Erythroblast (primary cell): ENCODE results near the gene PARP16.

Experiments
- GATA1 ChIP-seq: IDR thresholded peaks from 2 replicates; pipeline ENCODE4 v1.6.1; 2011; ENCODE audit warnings: low read depth, mild to moderate bottlenecking, control low read depth, low read length, moderate library complexity
- POLR2A ChIP-seq: IDR thresholded peaks from 2 replicates; pipeline ENCODE4 v1.6.1; 2011; ENCODE audit warnings: mild to moderate bottlenecking, low read length

- TF ChIP-seq POLR2A (no peak), GATA1 (no peak)
Measured at GRCh38 chr15:65333856-65334255, 47.2 kb upstream of the PARP16 start.
